IMR-90 (cell line): ENCODE data around the gene HLA-B. TPM values are rescaled to one million over a fixed set of nuclear protein-coding genes. Genes with fewer than 3 reads are reported as not detected.

Experiments
- ATAC-seq: fragments of 200-7000 bp; cut with Tn5 transposase; 2 replicates; pipeline ENCODE4 v1.9.1; 2020; ENCODE audit warnings: low read depth, mild to moderate bottlenecking, moderate library complexity
- BruUV-seq: library from RNA; stranded (reverse); fragments of 400-500 nt; replicated peaks from 2 replicates; lab custom pipeline; 2021; lab: Mats Ljungman, UMichigan
- CTCF ChIA-PET: fragments of 300-600 bp; formaldehyde crosslinking; extraction: SDS; loops from one replicate; lab custom pipeline; 2021; ENCODE audit warnings: antibody characterized with exemption; lab: Yijun Ruan, JAX
- POLR2A ChIA-PET: fragments of 300-600 bp; sonication (Branson Sonifier 250); formaldehyde crosslinking; loops from one replicate; lab custom pipeline; 2022; ENCODE audit warnings: antibody characterized with exemption; ENCODE audit not compliant: unreplicated experiment; lab: Charles Lee
- DNase-seq: peaks from one replicate; pipeline ENCODE4 v3.0.0; 2013
- H2AFZ ChIP-seq: replicated peaks from 2 replicates; pipeline ENCODE3; 2013; ENCODE audit warnings: low read length, mild to moderate bottlenecking; ENCODE audit not compliant: poor library complexity
- H2AK5ac ChIP-seq: 2 replicates; pipeline ENCODE4 v1.6.1; 2013; ENCODE audit warnings: low read depth, low read length, inconsistent platforms
- H2AK9ac ChIP-seq: replicated peaks from 2 replicates; pipeline ENCODE3; 2013; ENCODE audit warnings: mild to moderate bottlenecking, low read depth, low read length, moderate library complexity; ENCODE audit not compliant: poor library complexity
- H2BK120ac ChIP-seq: 2 replicates; pipeline ENCODE4 v1.6.1; 2013; ENCODE audit warnings: low read depth, low read length, inconsistent platforms
- H2BK15ac ChIP-seq: 3 replicates; pipeline ENCODE4 v1.6.1; 2013; ENCODE audit warnings: low read depth, low read length, inconsistent platforms
- H2BK20ac ChIP-seq: 2 replicates; pipeline ENCODE4 v1.6.1; 2013; ENCODE audit warnings: low read depth, mild to moderate bottlenecking, inconsistent platforms, low read length, moderate library complexity
- H2BK5ac ChIP-seq: 2 replicates; pipeline ENCODE4 v1.6.1; 2013; ENCODE audit warnings: mild to moderate bottlenecking, low read depth, low read length, inconsistent platforms; ENCODE audit not compliant: poor library complexity, severe bottlenecking
- H3K14ac ChIP-seq: replicated peaks from 2 replicates; pipeline ENCODE4 v1.6.1; 2013; ENCODE audit warnings: low read depth, low read length, inconsistent platforms
- H3K18ac ChIP-seq: 2 replicates; pipeline ENCODE4 v1.6.1; 2013; ENCODE audit warnings: low read depth, low read length, control low read depth
- H3K23ac ChIP-seq: 2 replicates; pipeline ENCODE4 v1.6.1; 2013; ENCODE audit warnings: low read depth, low read length, inconsistent platforms
- H3K27ac ChIP-seq: 2 replicates; pipeline ENCODE4 v1.5.1; 2013; ENCODE audit warnings: mild to moderate bottlenecking, control low read depth, low read length; ENCODE audit not compliant: insufficient read depth
- H3K27me3 ChIP-seq: 2 replicates; pipeline ENCODE4 v1.6.1; 2013; ENCODE audit warnings: low read length; ENCODE audit not compliant: control insufficient read depth, insufficient read depth
- H3K36me3 ChIP-seq: 2 replicates; pipeline ENCODE4 v1.6.1; 2013; ENCODE audit warnings: low read length, mixed read lengths; ENCODE audit not compliant: control insufficient read depth, insufficient read depth
- H3K4ac ChIP-seq: 2 replicates; pipeline ENCODE4 v1.6.1; 2013; ENCODE audit warnings: low read depth, low read length, inconsistent platforms
- H3K4me1 ChIP-seq: 2 replicates; pipeline ENCODE4 v1.6.1; 2013; ENCODE audit warnings: low read length, mixed read lengths; ENCODE audit not compliant: control insufficient read depth, insufficient read depth
- H3K4me2 ChIP-seq: 2 replicates; pipeline ENCODE4 v1.6.1; 2013; ENCODE audit warnings: low read depth, mild to moderate bottlenecking, control low read depth, low read length, moderate library complexity
- H3K4me3 ChIP-seq: 2 replicates; pipeline ENCODE4 v1.5.1; 2013; ENCODE audit warnings: low read depth, mild to moderate bottlenecking, control low read depth, low read length, moderate library complexity; ENCODE audit not compliant: insufficient read depth
- H3K56ac ChIP-seq: 2 replicates; pipeline ENCODE4 v1.6.1; 2013; ENCODE audit warnings: low read length, inconsistent platforms; ENCODE audit not compliant: insufficient read depth; ENCODE audit errors: extremely low read depth
- H3K79me1 ChIP-seq, 2 experiments: 2 replicates each; pipeline ENCODE4 v1.6.1; 2013; ENCODE audit warnings: low read length in 2 of 2, inconsistent platforms in 1 of 2, low read depth in 1 of 2
- H3K9ac ChIP-seq: 2 replicates; pipeline ENCODE4 v1.6.1; 2013; ENCODE audit warnings: low read depth, low read length, control low read depth
- H3K9me1 ChIP-seq: 2 replicates; pipeline ENCODE4 v1.6.1; 2013; ENCODE audit warnings: low read length, inconsistent platforms; ENCODE audit not compliant: insufficient read depth
- H3K9me3 ChIP-seq: 2 replicates; pipeline ENCODE4 v1.6.1; 2013; ENCODE audit warnings: low read length; ENCODE audit not compliant: control insufficient read depth, insufficient read depth
- H4K20me1 ChIP-seq: 2 replicates; pipeline ENCODE4 v1.6.1; 2013; ENCODE audit warnings: low read length, inconsistent platforms; ENCODE audit not compliant: insufficient read depth
- H4K5ac ChIP-seq: 2 replicates; pipeline ENCODE4 v1.6.1; 2013; ENCODE audit warnings: mild to moderate bottlenecking, low read depth, low read length, control low read depth
- H4K8ac ChIP-seq, 2 experiments: 2 replicates each; pipeline ENCODE4 v1.6.1; 2013; ENCODE audit warnings: low read depth in 2 of 2, low read length in 2 of 2, control low read depth in 1 of 2, inconsistent platforms in 1 of 2
- H4K91ac ChIP-seq: 2 replicates; pipeline ENCODE4 v1.6.1; 2013; ENCODE audit warnings: low read depth, low read length, inconsistent platforms; ENCODE audit not compliant: insufficient read depth
- BHLHE40 ChIP-seq: fragments of 150-350 bp; IDR thresholded peaks from 2 replicates; pipeline ENCODE4 v1.6.1; 2016; ENCODE audit warnings: mild to moderate bottlenecking, low read depth, low read length
- CEBPB ChIP-seq: IDR thresholded peaks from 2 replicates; pipeline ENCODE4 v1.6.1; 2012; ENCODE audit warnings: low read depth, low read length, improper control_type of control experiment
- CHD1 ChIP-seq: IDR thresholded peaks from 2 replicates; pipeline ENCODE4 v1.6.1; 2012; ENCODE audit warnings: low read depth, low read length, improper control_type of control experiment
- FOS ChIP-seq: fragments of 150-350 bp; IDR thresholded peaks from 2 replicates; pipeline ENCODE4 v1.6.1; 2016; ENCODE audit warnings: low read depth, low read length
- NFE2L2 ChIP-seq: fragments of 150-350 bp; IDR thresholded peaks from 2 replicates; pipeline ENCODE4 v1.6.1; 2016; ENCODE audit warnings: low read depth, mild to moderate bottlenecking, low read length
- POLR2A ChIP-seq: IDR thresholded peaks from 2 replicates; pipeline ENCODE4 v1.6.1; 2012; ENCODE audit warnings: mild to moderate bottlenecking, low read depth, low read length
- RAD21 ChIP-seq: IDR thresholded peaks from 2 replicates; pipeline ENCODE4 v1.6.1; 2012; ENCODE audit warnings: low read length, improper control_type of control experiment
- RFX5 ChIP-seq: IDR thresholded peaks from 2 replicates; pipeline ENCODE4 v1.8.0; 2012; ENCODE audit warnings: low read depth, mild to moderate bottlenecking, low read length, moderate library complexity
- SMC3 ChIP-seq: fragments of 150-350 bp; IDR thresholded peaks from 2 replicates; pipeline ENCODE4 v1.6.1; 2016; ENCODE audit warnings: low read depth, mild to moderate bottlenecking, antibody characterized with exemption, low read length, moderate library complexity
- whole genome bisulfite sequencing, 2 experiments: methylation state at CpG; one replicate each; pipeline versions ENCODE4 v1.1.5 to v1.1.7; 2013; ENCODE audit warnings: missing lambda C conversion rate in 2 of 2; ENCODE audit not compliant: insufficient read length in 1 of 2; ENCODE audit errors: extremely low coverage in 2 of 2; 5-methylcytosine and 5-hydroxymethylcytosine counted together
- dilution Hi-C: fragments of 300-500 bp; cut with HindIII; formaldehyde crosslinking; loops from one replicate; pipeline ENCODE4 v1.14.3; 2018; ENCODE audit warnings: low sequenced_read_pairs; ENCODE audit not compliant: unreplicated experiment
- in situ Hi-C: fragments of 300-500 bp; cut with MboI; formaldehyde crosslinking; loops from 3 replicates; pipeline ENCODE4 v1.14.3; 2019; ENCODE audit warnings: low sequenced_read_pairs, inconsistent platforms, mixed read lengths
- intact Hi-C: fragments of 100-400 bp; cut with micrococcal nuclease; formaldehyde crosslinking; loops from 2 replicates; pipeline ENCODE4 v1.10.0; 2022
- polyA plus RNA-seq, 3 experiments: library from polyadenylated mRNA; depleted of rRNA; stranded (reverse); fragments of >200 nt; gene quantifications; 2 replicates each; pipeline ENCODE4 v1.2.3, GENCODE V29; 2012; ENCODE audit warnings: low replicate concordance in 1 of 3
- total RNA-seq: library from RNA; depleted of rRNA; stranded (reverse); fragments of >200 nt; gene quantifications from 2 replicates; pipeline ENCODE4 v1.2.3, GENCODE V29; 2012
- TF ChIP-seq, protein P1 (sequence below): fragments of 150-350 bp; IDR thresholded peaks from 2 replicates; pipeline ENCODE4 v1.6.1; 2016; ENCODE audit warnings: low read depth, mild to moderate bottlenecking, low read length, moderate library complexity, borderline replicate concordance
- TF ChIP-seq, protein P2 (sequence below): fragments of 150-350 bp; IDR thresholded peaks from 2 replicates; pipeline ENCODE4 v1.6.1; 2017; ENCODE audit warnings: mild to moderate bottlenecking, antibody characterized with exemption, low read length, low read depth

Gene HLA-B
- total and polyA plus RNA-seq, 2 of the 4 experiments (the other 2 are of a cell fraction), result 44.1 to 309 TPM

DNA sequence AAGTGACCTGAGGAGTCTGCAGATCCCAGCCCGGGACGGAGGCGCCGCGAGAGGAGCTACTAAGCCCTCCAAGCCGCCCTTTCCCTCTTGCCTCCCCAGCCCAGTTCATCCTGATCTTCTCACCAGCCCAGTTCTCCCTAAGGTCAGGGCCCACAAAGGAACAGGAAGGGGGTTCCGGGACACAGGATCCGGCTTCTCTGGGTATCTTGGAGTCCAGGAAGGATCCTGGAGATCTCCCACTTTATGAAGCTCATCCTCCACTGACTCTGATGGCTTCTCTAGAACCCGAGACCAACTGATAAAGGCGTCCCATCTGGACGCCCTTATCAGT is 48.2 kb downstream of the HLA-B start:
- no peak overlapping the region for H3K56ac ChIP-seq
- BruUV-seq, result no TSS peak
- ATAC-seq (no peak), DNase-seq (no peak)
- H3K18ac ChIP-seq, result no peak overlapping the region
- no peak overlapping the region for H3K4ac ChIP-seq
- intact Hi-C loops, result no loop called here
- H2AK5ac ChIP-seq, result no peak overlapping the region
- H3K79me1 ChIP-seq, result no peaks in the 10 kb centered on the region
- H3K4me1 ChIP-seq, result no peaks in the 10 kb centered on the region
- no peak overlapping the region for H4K5ac ChIP-seq
- WGBS, 2 experiments, result no CpG with 5 or more reads among the region's 11 CpGs
- H3K4me3 ChIP-seq, result no peak overlapping the region
- H2BK5ac ChIP-seq, result no peak overlapping the region
- H3K36me3 ChIP-seq, result no peaks in the 10 kb centered on the region
- H4K20me1 ChIP-seq, result no peaks in the 10 kb centered on the region
- peaks cover 51% of the 10 kb centered on the region for H3K27me3 ChIP-seq
- H2AK9ac ChIP-seq, result no peak overlapping the region
- H3K4me2 ChIP-seq, result no peak overlapping the region
- in situ Hi-C loops, result no loop called here
- ChIA-PET CTCF (no interaction called here), POLR2A (no interaction called here)
- no peak overlapping the region for H2BK20ac ChIP-seq
- peaks cover 3% of the 10 kb centered on the region; the same call in 1 of the 2 replicates for H3K9me3 ChIP-seq
- TF ChIP-seq, protein P1, sequence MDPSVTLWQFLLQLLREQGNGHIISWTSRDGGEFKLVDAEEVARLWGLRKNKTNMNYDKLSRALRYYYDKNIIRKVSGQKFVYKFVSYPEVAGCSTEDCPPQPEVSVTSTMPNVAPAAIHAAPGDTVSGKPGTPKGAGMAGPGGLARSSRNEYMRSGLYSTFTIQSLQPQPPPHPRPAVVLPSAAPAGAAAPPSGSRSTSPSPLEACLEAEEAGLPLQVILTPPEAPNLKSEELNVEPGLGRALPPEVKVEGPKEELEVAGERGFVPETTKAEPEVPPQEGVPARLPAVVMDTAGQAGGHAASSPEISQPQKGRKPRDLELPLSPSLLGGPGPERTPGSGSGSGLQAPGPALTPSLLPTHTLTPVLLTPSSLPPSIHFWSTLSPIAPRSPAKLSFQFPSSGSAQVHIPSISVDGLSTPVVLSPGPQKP, result no peak
- TF ChIP-seq RFX5, result no peak
- TF ChIP-seq RAD21, result no peak
- TF ChIP-seq POLR2A, result no peak
- no peak for TF ChIP-seq SMC3
- no peak for TF ChIP-seq NFE2L2
- TF ChIP-seq CEBPB, result no peak
- TF ChIP-seq CHD1, result no peak
- no peak for TF ChIP-seq FOS
- TF ChIP-seq, protein P2, sequence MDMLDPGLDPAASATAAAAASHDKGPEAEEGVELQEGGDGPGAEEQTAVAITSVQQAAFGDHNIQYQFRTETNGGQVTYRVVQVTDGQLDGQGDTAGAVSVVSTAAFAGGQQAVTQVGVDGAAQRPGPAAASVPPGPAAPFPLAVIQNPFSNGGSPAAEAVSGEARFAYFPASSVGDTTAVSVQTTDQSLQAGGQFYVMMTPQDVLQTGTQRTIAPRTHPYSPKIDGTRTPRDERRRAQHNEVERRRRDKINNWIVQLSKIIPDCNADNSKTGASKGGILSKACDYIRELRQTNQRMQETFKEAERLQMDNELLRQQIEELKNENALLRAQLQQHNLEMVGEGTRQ, result no peak
- TF ChIP-seq BHLHE40, result no peak
- no peak overlapping the region for H3K14ac ChIP-seq
- no peak overlapping the region for H4K91ac ChIP-seq
- no peak overlapping the region for H2BK120ac ChIP-seq
- H3K27ac ChIP-seq, result no peak overlapping the region
- H3K9me1 ChIP-seq, result no peaks in the 10 kb centered on the region
- no peak overlapping the region for H3K9ac ChIP-seq
- no peak overlapping the region for H2BK15ac ChIP-seq
- H3K23ac ChIP-seq, result no peak overlapping the region
- H2AFZ ChIP-seq, result no peak overlapping the region
- no peak overlapping the region for H4K8ac ChIP-seq
- dilution Hi-C loops, result no loop called here
